NCI-H1048 (cell line): ENCODE results near the gene UGT1A6.
"Not testable (repeated sequence)": the region's sequence is repeated elsewhere in the genome, so short reads cannot be mapped to it uniquely, and the experiment has no call there.

Experiments used
- DNase-seq: peaks from one replicate; lab custom pipeline; 2025; lab: John Stamatoyannopoulos, UW

The UGT1A6 gene

GRCh38 chr2:233728723-233729301, 36.1 kb downstream of the UGT1A6 start, which contains the start of gene UGT1A3:
Gene UGT1A3, plus strand, starts transcription at chr2:233729042. Its CDS starts 85 bp downstream, at chr2:233729127.
- DNase-seq: no peak

DNA sequence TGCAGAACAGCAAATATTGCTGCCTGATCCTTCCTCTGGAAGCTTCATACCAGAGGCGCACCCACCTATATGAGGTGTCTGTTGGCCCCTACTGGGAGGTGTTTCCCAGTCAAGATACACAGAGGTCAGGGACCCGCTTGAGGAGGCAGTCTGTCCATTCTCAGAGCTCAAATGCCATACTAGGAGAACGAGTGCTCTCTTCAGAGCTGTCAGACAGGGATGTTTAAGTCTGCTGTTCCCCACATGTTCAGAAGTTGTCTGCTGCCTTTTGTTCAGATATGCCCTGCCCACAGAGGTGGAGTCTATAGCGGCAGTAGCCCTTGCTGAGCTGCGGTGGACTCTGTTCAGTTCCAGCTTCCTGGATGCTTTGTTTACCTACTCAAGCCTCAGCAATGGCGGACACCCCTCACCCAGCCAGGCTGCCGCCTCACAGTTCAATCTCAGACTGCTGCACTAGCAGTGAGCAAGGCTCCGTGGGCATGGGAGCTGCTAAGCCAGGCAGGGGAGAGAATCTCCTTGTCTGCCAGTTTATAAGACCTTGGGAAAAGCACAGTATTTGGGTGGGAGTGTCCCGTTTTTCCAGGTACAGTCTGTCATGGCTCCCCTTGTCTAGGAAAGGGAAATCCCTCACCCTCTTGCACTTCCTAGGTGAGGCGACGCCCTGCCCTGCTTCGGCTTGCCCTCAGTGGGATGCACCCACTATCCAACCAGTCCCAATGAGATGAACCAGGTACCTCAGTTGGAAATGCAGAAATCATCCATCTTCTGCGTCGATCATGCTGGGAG, 44.4 kb downstream of the UGT1A6 start:
- not testable (repeated sequence) for DNase-seq

- no peak for DNase-seq
Observed at GRCh38 chr2:233740870-233741269, 48.2 kb downstream of the UGT1A6 start.

- DNase-seq: no peak
Observed at GRCh38 chr2:233743464-233744259, 51.0 kb downstream of the UGT1A6 start.

DNA sequence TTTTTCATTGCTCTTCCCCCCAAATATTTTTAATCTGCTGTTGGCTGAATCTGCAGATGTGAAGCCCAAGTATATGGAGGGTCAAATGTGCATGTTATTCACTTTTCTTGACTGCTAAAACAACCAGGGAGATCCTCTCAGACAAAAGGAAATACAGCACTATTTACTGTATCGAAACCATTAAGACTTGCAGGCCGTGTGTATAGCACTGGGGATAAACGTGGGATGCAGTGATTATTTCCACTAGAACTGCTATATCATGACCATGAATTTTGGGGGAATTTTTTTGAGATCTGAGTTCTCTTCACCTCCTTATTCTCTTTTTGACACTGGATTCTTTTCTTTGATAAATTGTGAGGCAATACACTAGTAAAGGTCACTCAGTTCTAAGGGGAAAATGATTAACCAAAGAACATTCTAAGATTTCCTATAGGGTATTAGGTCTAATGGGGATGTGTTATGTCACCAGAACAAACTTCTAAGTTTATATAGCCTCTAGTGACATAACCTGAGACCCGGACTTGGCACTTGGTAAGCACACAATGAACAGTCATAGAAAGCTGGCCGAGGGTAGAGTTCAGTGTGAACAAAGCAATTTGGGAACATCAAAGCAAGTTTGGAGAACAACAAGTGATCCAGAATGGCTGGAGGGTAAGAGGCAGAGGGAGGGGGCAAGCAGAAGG, 52.5 kb downstream of the UGT1A6 start:
- DNase-seq: no peak

- DNase-seq: not testable (repeated sequence)
Observed at GRCh38 chr2:233745838-233746237, 53.1 kb downstream of the UGT1A6 start.

GRCh38 chr2:233746475-233747282, 54.0 kb downstream of the UGT1A6 start:
- DNase-seq: no peak

- no peak for DNase-seq
Observed at GRCh38 chr2:233747283-233747544, 54.5 kb downstream of the UGT1A6 start.

DNA sequence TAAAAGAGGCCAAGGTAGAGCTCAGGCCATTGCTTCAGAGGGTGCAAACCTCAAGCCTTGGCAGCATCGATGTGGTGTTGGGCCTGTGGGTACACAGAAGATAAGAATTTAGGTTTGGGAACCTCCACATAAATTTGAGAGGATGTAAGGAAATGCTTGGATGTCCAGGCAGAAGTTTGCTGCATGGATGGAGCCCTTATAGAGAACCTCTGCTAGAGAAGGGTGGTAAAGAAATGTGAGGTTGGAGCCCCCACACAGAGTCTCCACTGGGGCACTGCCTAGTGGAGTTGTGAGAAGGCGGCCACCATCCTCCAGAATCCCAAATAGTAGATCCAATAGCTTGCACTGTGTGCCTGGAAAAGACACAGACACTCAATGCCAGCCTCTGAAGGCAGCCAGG, 58.0 kb downstream of the UGT1A6 start:
- DNase-seq: not testable (repeated sequence)

GRCh38 chr2:233751212-233752009, 58.7 kb downstream of the UGT1A6 start:
- DNase-seq: not testable (repeated sequence)

DNA sequence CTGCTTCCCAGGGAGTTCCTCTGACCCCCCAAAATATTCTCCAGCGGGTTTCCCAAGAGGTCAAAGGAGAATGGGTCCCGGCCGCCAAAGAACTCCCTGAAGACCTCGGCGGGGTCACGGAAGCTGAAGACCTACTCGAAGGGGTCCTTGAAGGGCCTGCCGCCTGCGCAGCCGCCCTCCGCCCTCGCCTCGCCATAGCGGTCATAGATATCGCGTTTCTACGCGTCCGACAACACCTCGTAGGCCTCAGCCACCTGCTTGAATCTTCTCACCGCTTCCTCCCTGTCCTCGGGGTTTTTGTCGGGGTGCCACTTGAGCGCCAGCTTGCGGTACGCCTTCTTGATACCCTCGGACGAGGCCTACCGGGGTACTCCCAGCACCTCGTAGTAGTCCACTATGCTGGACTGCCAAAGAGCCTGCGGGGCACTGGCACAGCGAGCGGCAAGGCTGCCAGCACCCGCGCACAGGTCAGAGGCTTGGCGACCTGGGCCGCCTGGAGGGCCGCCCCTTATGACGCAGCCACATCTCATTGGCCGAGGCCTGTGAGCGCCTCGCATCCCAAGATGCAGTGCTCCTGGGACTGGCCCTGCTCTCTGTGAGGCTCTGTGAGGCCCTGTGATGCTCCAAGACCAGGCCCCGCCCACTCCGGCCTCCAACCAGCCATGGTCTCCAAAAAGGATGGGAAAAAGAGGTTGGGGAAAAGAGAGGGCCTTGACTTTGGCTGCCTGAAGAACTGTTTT, 62.4 kb downstream of the UGT1A6 start:
- no peak for DNase-seq

DNA sequence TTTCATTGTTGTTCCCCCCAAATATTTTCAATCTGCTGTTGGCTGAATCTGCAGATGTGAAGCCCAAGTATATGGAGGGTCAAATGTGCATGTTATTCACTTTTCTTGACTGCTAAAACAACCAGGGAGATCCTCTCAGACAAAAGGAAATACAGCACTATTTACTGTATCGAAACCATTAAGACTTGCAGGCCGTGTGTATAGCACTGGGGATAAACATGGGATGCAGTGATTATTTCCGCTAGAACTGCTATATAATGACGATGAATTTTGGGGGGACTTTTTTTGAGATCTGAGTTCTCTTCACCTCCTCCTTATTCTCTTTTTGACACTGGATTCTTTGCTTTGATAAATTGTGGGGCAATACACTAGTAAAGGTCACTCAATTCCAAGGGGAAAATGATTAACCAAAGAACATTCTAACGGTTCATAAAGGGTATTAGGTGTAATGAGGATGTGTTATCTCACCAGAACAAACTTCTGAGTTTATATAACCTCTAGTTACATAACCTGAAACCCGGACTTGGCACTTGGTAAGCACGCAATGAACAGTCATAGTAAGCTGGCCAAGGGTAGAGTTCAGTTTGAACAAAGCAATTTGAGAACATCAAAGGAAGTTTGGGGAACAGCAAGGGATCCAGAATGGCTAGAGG, 63.9 kb downstream of the UGT1A6 start:
- DNase-seq: no peak

DNA sequence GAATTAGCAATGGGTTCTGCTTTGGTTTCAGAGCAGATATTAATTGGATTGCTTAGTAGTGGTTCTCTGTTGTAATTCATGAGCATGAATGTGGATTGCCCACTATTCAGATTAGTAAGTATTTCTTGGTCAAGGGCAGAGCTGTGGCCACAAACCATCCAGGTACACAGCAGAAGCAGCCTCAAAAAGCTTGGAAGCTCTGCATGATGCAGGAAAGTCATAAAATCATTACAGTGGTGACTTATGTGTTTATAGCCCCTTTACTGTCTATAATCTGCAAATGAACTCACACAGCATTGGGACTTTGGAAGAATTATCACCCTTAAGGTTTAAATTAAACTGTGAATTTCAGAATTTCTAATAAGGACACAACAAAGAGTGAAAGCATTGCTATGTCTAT, 65.5 kb downstream of the UGT1A6 start:
- no peak for DNase-seq

DNA sequence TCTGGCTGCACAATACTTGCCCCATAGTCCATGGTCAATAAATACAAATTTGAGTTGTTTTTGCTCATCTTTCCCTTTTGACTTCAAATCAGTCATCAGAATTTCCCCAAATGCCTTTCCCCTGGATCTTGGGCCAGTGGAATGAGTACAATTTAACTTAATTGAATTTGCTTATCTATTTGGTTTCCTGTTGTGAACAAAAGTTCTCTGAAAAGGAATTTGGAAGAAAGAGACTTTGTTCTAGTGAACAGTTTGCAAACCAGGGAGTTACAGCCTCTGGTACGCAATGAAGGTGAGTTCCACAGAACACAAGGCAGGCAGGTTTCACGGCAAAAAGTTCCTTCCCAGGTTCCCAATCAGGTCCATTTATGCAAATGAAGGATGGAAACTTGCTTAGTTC, 66.2 kb downstream of the UGT1A6 start:
- no peak for DNase-seq

DNA sequence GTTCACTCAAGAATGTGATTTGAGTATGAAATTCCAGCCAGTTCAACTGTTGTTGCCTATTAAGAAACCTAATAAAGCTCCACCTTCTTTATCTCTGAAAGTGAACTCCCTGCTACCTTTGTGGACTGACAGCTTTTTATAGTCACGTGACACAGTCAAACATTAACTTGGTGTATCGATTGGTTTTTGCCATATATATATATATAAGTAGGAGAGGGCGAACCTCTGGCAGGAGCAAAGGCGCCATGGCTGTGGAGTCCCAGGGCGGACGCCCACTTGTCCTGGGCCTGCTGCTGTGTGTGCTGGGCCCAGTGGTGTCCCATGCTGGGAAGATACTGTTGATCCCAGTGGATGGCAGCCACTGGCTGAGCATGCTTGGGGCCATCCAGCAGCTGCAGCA, 67.4 kb downstream of the UGT1A6 start, which contains the start of gene UGT1A1:
UGT1A1 (plus strand) TSS at position 228 of the 400 bp plus-strand sequence; CDS start at position 246, 18 bp downstream.
- no peak for DNase-seq

DNA sequence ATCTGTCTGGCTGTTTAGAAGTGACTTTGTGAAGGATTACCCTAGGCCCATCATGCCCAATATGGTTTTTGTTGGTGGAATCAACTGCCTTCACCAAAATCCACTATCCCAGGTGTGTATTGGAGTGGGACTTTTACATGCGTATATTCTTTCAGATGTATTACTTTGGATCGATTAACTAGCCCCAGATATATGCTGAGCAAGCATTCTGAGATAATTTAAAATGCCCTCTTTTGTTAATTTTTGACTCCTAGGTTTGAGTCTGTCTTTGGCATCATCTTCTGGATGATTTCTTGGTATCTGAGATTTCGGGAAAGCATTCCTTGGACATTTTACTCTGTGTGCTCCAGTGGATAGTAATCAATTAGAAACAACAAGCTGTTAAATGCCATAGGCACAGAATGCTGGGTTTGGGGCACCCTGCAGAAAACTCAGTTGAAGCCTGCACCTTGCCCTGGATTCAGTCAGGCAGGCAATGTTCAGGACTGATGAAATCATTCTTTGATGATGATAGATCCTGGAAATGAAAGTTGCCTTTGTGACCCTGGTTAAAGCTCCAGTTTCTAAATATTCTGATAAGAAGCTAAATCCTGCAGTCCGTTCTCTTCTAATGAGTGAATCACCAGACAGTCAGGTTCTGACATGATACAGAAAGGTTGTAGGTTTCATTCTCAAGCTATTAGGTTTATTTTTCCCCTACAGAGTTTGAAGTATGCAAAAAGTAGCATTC, 68.5 kb downstream of the UGT1A6 start:
- no peak for DNase-seq

DNA sequence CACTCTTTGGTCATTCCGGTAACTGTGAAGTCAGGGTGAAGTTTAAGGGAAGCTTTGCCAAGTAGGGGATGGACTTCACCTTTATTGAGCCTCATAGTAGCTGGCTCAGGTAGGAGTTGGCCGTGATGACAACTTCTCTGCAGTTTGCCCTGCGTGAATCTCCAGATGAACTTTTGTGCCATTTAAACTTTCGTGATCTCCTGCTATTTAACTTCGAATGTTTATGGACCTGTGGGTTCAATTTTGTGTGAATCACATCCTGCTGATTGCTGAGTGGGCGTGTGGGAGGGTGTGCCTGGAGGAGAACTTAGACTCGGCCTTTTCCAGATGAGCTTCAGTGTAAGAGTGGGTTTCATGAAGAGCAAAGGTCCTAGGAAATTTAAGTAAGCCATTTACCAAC, 71.6 kb downstream of the UGT1A6 start:
- DNase-seq: no peak

DNA sequence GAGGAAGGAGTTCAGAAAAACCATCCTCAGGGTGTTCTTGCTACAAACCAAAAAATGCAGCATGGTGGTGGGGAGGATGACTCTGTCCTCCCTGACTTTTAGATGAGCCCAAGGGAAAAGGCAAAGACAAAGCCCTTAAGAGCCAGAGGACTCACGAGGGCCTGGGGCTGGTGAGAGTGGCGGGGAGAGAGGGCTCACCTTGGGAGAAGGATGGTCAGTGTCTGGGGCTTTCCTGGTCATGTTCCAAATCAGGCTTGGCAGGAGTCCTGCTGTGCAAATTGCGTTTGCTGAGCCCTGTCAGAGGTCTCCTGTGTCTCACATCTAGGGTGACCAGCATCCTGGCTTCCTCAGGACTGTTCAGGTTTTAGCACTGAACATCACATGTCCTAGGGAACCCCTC, 72.1 kb downstream of the UGT1A6 start:
- DNase-seq: no peak

DNA sequence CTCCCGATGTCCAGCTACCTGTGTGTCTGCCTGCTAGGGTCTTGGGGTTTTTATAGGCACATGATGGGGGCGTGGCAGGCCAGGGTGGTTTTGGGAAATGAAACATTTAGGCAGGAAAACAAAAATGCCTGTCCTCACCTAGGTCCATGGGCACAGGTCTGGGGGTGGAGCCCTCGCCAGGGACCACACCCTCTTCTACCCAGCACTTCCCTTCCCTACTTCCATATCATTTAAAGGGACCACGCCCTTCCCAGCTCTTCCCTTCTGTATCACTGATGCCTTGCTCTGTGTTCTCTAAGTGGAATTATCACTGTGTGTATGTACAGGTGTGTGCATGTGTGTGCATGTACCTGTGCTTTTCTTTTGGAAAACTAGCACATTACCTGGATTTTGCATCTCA, 73.7 kb downstream of the UGT1A6 start:
- DNase-seq: no peak
